Measurements from ENCODE around the gene STK39.

STK39 gene

DNA sequence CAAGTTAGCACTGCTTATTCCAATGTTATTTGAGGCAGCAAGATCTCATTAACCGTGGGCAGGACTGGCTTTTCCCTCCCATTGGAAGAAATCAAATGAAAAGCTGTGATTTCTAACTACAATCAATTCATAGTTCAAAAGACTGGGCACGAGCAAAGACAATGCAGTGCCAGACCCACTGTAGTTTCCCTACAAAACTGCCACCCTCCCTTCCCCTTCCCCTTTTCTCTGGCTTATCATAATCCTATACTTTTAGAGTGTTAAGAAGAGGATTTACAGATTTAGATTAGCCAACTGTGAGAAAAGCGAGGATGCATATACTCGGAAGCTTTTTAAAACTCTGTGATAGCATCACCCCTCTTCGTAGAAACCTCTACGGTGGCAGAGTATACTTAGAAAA lies 260.4 kb downstream of the STK39 start:
- no peak for TF ChIP-seq GATA3 (IDR thresholded peaks at IDR 0.05; ENCODE audit: low read depth, low read length)
- TF ChIP-seq GATA2 (IDR thresholded peaks at IDR 0.05; ENCODE audit: low read depth, low read length), result no peak

DNA sequence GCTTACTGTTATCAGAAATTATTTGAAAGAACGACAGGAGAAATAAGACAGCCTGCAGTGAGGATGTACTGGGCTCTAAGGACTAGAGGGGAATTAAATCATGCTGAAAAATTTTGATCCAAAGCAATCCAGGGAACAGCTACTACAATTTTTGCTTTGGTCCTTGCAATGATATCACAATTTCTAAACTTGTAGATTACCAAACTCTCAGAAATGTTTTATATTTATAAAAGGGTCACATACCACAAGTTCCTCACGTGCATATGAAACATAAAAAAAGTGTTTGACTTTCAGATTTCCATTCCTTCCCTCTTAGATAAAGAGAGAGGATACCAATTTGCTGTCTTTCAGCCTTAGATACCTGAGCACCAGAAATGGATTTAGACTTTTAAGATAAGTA lies 261.2 kb downstream of the STK39 start:
- no peak for TF ChIP-seq GATA2 (IDR thresholded peaks at IDR 0.05; ENCODE audit: low read depth, low read length)
- no peak for TF ChIP-seq GATA3 (IDR thresholded peaks at IDR 0.05; ENCODE audit: low read depth, low read length)

DNA sequence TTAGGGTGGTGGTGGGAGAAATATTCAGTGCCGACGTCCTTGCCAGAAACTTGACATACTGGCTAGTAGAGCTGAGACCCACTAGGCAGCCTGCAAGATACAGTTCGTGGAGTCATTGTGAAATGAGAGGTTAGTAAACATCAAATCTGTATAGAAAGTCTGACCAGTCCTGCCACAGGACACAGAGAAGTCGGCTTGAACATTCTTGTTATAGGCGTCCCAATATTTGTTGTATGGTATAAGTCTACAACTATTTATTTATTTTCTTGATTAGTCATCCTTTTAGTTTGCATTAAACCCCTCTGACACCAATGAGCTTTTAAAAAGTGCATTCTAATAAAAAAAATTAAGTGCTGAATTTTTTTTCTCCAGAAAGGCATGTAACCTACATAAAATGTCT lies 265.4 kb downstream of the STK39 start:
- TF ChIP-seq GATA2 (IDR thresholded peaks at IDR 0.05; ENCODE audit: low read depth, low read length), result no peak
- TF ChIP-seq GATA3 (IDR thresholded peaks at IDR 0.05; ENCODE audit: low read depth, low read length), result no peak

- TF ChIP-seq GATA2 (IDR thresholded peaks at IDR 0.05; ENCODE audit: low read depth, low read length), result no peak
- no peak for TF ChIP-seq GATA3 (IDR thresholded peaks at IDR 0.05; ENCODE audit: low read depth, low read length)
Measured at GRCh38 chr2:167980439-167980838, 267.0 kb downstream of the STK39 start.

DNA sequence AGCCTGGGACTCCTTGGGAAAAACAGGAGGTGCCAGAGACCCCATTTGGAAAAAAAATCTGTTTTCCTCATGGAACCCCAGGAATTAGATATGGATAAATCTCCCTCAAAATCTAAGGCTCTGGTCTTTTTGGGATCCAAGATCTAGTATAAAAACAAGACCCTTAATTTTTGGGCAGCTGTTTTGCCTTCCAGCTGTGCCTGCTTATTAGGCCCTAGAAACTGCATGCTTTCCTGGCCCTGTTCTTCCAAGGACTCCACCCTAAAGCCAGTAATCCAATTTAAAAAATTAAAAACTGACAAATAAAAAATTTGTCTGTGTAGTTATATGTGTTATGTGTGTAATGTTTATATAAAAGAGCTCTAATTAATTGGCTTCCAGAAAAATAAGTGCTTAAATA lies 274.6 kb downstream of the STK39 start:
- TF ChIP-seq GATA2 (IDR thresholded peaks at IDR 0.05; ENCODE audit: low read depth, low read length) (no peak), GATA3 (IDR thresholded peaks at IDR 0.05; ENCODE audit: low read depth, low read length) (no peak)

GRCh38 chr2:167972020-167972419 lies 275.4 kb downstream of the STK39 start:
- TF ChIP-seq GATA2 (IDR thresholded peaks at IDR 0.05; ENCODE audit: low read depth, low read length), result no peak
- no peak for TF ChIP-seq GATA3 (IDR thresholded peaks at IDR 0.05; ENCODE audit: low read depth, low read length)

GRCh38 chr2:167966937-167967913 lies 280.2 kb downstream of the STK39 start:
- TF ChIP-seq GATA3 (IDR thresholded peaks at IDR 0.05; ENCODE audit: low read depth, low read length) (no peak), GATA2 (IDR thresholded peaks at IDR 0.05; ENCODE audit: low read depth, low read length) (no peak)

GRCh38 chr2:167965907-167966761 lies 281.3 kb downstream of the STK39 start:
- no peak for TF ChIP-seq GATA3 (IDR thresholded peaks at IDR 0.05; ENCODE audit: low read depth, low read length)

GRCh38 chr2:167964650-167965413 lies 282.6 kb downstream of the STK39 start:
- no peak for TF ChIP-seq GATA3 (IDR thresholded peaks at IDR 0.05; ENCODE audit: low read depth, low read length)

GRCh38 chr2:167963899-167964649 lies 283.3 kb downstream of the STK39 start:
- TF ChIP-seq GATA2 (IDR thresholded peaks at IDR 0.05; ENCODE audit: low read depth, low read length) (no peak), GATA3 (IDR thresholded peaks at IDR 0.05; ENCODE audit: low read depth, low read length) (no peak)

DNA sequence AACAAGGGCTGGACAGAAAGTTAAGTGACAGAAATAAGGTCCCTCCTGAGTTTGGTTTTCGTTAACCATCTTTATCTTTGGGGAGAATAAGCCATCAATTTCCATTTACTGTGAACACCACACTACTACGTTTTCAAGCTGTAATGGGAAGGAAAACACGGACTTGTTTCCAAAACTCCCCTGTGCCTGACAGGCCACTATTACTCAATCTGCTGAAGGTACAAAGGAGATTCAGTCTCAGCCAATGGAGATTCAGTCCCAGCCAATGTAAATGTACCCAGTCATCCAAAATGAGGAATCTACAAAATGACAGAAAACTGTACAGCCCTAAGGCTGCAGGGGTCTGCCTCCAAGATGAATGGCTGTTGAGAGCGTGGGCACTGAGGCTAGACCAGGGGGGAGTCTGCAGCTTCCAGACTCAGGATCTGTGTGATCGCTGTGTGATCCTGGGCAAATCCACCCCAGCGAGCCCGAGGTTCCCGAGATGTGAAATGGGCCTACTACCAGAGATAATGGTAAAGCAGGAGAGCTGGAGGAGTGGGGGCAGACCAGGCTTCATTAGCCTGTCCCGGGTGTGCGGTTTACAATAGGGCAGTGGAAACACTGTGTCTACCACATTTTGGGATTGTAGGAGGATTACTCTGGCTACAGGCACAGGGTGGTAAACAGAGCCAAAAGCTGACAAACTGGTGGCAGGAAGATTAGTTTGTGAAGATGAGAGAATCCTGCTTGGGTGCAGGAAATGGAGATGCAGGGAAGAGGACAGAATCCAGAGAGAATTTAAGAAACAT lies 284.8 kb downstream of the STK39 start:
- TF ChIP-seq GATA2 (IDR thresholded peaks at IDR 0.05; ENCODE audit: low read depth, low read length) (no peak), GATA3 (IDR thresholded peaks at IDR 0.05; ENCODE audit: low read depth, low read length) (no peak)

DNA sequence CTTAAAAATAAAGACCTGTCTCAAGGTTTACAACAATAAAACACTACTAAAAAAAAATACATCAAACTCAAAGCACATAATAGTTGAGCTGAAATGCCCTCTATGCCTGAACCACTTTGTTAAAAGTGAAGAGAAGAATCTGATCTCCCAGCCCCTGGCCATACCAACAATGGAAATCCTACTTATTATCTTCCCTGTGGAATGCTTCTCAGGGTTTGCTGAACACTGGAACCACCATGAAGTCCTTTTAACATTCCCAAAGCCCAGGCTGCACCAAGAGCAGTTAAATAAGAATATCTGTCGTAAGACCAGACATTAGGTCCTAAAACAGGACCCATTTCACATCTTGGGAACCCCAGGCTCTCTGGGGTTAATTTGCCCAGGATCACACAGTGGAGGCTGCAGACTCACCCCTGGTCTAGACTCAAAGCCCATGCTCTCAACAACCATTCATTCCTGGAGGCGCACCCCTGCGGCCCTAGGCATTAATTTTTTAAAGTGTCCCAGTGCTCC lies 285.8 kb downstream of the STK39 start:
- TF ChIP-seq GATA3 (IDR thresholded peaks at IDR 0.05; ENCODE audit: low read depth, low read length) (no peak), GATA2 (IDR thresholded peaks at IDR 0.05; ENCODE audit: low read depth, low read length) (no peak)

Measured in SH-SY5Y (cell line).